Peyer's patch (tissue), 4 donors: ENCODE data around the gene KRT7.

Experiments
- POLR2A ChIP-seq, 2 donors: fragments of 450-650 bp; IDR thresholded peaks; one replicate each; pipeline ENCODE4 v1.5.1; 2017; ENCODE audit warnings: antibody characterized with exemption in 2 of 2, mild to moderate bottlenecking in 2 of 2, moderate library complexity in 2 of 2
- TF ChIP-seq, protein P1 (sequence below), 6 experiments: fragments of 450-650 bp in 4 of 6; fragments of 200-600 bp in 2 of 6; sonication (generic) in 1 of 6; IDR thresholded peaks; one replicate each; pipeline ENCODE4 v1.5.1; 2017 to 2019; ENCODE audit warnings: antibody characterized with exemption in 6 of 6, mild to moderate bottlenecking in 3 of 6, moderate library complexity in 1 of 6

DNA sequence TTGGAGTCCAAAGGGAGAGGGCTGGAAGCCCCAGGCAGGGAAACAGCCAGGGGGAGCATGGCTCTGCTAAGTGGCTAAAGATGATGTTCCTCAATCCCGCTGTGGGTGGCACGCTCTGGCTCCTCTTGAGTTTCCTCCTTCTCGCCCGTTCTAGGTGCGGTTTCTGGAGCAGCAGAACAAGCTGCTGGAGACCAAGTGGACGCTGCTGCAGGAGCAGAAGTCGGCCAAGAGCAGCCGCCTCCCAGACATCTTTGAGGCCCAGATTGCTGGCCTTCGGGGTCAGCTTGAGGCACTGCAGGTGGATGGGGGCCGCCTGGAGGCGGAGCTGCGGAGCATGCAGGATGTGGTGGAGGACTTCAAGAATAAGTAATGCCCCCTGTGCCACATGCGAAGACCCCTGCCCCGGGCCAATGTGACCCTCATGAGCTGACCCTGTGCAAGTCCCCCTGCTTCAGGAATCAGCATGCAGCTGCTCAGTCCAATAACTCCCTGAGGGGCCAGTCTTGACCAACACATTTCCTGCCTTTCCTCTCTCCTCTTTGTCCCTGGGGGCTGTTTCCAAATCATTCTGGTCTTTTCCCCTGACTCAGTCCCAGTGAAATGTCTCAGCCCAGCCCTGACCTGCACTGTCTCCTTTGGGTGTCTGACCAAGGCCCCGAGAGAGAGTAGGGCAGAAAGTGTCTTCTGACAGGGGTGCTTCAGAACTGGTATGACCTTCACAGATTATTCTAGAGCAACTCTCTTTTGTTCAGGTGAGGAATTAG lies 2.1 kb downstream of the KRT7 start:
- TF ChIP-seq, protein P1, sequence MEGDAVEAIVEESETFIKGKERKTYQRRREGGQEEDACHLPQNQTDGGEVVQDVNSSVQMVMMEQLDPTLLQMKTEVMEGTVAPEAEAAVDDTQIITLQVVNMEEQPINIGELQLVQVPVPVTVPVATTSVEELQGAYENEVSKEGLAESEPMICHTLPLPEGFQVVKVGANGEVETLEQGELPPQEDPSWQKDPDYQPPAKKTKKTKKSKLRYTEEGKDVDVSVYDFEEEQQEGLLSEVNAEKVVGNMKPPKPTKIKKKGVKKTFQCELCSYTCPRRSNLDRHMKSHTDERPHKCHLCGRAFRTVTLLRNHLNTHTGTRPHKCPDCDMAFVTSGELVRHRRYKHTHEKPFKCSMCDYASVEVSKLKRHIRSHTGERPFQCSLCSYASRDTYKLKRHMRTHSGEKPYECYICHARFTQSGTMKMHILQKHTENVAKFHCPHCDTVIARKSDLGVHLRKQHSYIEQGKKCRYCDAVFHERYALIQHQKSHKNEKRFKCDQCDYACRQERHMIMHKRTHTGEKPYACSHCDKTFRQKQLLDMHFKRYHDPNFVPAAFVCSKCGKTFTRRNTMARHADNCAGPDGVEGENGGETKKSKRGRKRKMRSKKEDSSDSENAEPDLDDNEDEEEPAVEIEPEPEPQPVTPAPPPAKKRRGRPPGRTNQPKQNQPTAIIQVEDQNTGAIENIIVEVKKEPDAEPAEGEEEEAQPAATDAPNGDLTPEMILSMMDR (IDR thresholded peaks at IDR 0.05) = no peak
- TF ChIP-seq POLR2A (IDR thresholded peaks at IDR 0.05) = no peak
